Colonic mucosa (tissue), 4 donors: Measurements from ENCODE around the gene MRPL58. TPM values are rescaled to one million over a fixed set of nuclear protein-coding genes. Genes with fewer than 3 reads are reported as not detected.

Experiments
- DNase-seq: peaks from one replicate; pipeline ENCODE4 v3.0.0-alpha.2; 2020
- H3K27ac ChIP-seq: fragments of 200-600 bp; one replicate; pipeline ENCODE4 v1.8.0; 2021
- H3K27me3 ChIP-seq: fragments of 200-600 bp; one replicate; pipeline ENCODE4 v1.8.0; 2021
- H3K36me3 ChIP-seq: fragments of 200-600 bp; one replicate; pipeline ENCODE4 v1.8.0; 2021
- H3K4me1 ChIP-seq: fragments of 200-600 bp; one replicate; pipeline ENCODE4 v1.8.0; 2021; ENCODE audit warnings: mild to moderate bottlenecking
- H3K4me3 ChIP-seq: fragments of 200-600 bp; one replicate; pipeline ENCODE4 v1.8.0; 2021
- H3K9ac ChIP-seq, 2 donors: one replicate each; pipeline ENCODE4 v1.7.0; 2013; ENCODE audit warnings: control low read depth in 2 of 2, low read depth in 2 of 2, low read length in 2 of 2
- H3K9me3 ChIP-seq: fragments of 200-600 bp; one replicate; pipeline ENCODE4 v1.8.0; 2021
- intact Hi-C: fragments of 100-400 bp; cut with DNase I; formaldehyde crosslinking; loops from one replicate; pipeline ENCODE4 v1.14.1; 2022
- total RNA-seq, 2 donors: library from RNA; stranded (reverse); fragmentation: NEBNext Ultra II Directional in 1 of 2; extraction: Animal tissue kit (Norgen Biotek cat#: 25700) in 1 of 2; gene quantifications; one replicate each; pipeline ENCODE4 v1.2.1, GENCODE V29; 2021
- TF ChIP-seq, protein P1 (sequence below): fragments of 200-600 bp; IDR thresholded peaks from one replicate; pipeline ENCODE4 v1.8.0; 2022; ENCODE audit warnings: antibody characterized with exemption, mild to moderate bottlenecking
- donor health status: healthy.
- donor health status: DM: no; HTN: no; CAD: no.
- donor health status: DM: no; HTN: no; CAD: no.

Gene MRPL58
- total RNA-seq, 2 donors from 2014 or later, result 27.2 to 50.1 TPM

DNA sequence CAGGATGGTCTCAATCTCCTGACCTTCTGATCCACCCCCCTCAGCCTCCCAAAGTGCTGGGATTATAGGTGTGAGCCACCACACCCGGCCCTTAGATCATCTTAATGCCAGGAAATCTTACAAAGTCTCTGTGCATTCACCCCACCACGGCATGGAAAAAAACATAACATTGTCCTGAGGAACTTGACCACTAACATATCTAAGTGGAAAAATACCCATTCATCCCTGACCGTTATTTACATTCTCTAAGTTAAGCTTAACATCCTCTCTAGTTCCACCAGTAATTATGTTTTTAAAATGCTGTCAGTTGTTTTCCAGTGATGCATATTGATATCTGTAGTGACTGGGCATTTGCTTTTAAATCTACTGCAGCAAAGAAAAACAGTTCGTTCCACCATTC is 36.5 kb upstream of the MRPL58 start:
- no peak for DNase-seq
- H3K27ac ChIP-seq, result no peak overlapping the region
- intact Hi-C loops, result no loop called here

DNA sequence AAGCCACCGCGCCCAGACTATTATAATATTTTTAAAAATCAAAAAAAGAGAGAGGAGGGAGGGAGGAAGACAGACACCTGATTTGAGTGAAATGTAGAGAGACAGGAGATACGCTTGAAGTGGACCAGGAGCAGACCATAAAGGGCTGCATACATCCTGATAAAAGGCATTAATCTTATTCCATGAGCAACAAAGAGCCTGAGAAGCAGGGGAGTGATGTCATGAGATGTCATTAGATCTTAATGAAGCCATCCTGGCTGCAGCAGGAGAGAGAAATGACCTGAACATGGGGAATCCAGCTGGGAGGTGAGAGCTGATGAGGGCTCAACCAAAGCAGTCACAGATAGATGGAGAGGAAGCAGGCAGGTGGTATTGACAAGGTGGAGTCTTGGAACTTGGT is 34.7 kb upstream of the MRPL58 start:
- H3K4me1 ChIP-seq, result peaks cover 6% of the 10 kb centered on the region
- no peaks in the 10 kb centered on the region for H3K9me3 ChIP-seq
- no peak overlapping the region for H3K27ac ChIP-seq
- H3K9ac ChIP-seq, result no peak overlapping the region
- H3K4me3 ChIP-seq, result no peak overlapping the region
- DNase-seq, result no peak
- no peaks in the 10 kb centered on the region for H3K36me3 ChIP-seq
- H3K27me3 ChIP-seq, result no peaks in the 10 kb centered on the region
- intact Hi-C loops, result no loop called here
- TF ChIP-seq, protein P1, sequence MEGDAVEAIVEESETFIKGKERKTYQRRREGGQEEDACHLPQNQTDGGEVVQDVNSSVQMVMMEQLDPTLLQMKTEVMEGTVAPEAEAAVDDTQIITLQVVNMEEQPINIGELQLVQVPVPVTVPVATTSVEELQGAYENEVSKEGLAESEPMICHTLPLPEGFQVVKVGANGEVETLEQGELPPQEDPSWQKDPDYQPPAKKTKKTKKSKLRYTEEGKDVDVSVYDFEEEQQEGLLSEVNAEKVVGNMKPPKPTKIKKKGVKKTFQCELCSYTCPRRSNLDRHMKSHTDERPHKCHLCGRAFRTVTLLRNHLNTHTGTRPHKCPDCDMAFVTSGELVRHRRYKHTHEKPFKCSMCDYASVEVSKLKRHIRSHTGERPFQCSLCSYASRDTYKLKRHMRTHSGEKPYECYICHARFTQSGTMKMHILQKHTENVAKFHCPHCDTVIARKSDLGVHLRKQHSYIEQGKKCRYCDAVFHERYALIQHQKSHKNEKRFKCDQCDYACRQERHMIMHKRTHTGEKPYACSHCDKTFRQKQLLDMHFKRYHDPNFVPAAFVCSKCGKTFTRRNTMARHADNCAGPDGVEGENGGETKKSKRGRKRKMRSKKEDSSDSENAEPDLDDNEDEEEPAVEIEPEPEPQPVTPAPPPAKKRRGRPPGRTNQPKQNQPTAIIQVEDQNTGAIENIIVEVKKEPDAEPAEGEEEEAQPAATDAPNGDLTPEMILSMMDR, result no peak

More for the DNA sequence above, 36.5 kb upstream of the MRPL58 start:
- no peaks in the 10 kb centered on the region for H3K9me3 ChIP-seq
- H3K4me1 ChIP-seq, result peaks cover 4% of the 10 kb centered on the region
- H3K36me3 ChIP-seq, result no peaks in the 10 kb centered on the region
- TF ChIP-seq, protein P1, result no peak
- no peak overlapping the region for H3K4me3 ChIP-seq
- H3K9ac ChIP-seq, result no peak overlapping the region
- no peaks in the 10 kb centered on the region for H3K27me3 ChIP-seq

DNA sequence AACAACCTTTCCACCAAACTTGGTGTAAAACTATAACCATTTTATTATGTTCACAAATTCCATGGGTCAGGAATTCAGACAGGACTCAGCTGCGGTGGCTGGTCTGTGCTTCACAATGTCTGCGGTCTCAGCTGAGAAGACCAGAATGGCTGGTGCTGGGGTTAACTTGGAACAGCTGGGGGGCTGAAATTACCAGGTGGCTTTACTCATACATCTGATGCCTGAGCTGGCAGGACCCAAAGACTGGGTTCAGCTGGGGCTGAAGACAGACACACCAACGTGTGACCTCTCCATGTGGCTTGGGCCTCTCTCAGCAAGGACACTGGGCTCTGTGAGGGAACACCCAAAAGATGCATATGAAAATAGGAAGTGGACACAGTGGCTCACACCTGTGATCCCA is 34.2 kb upstream of the MRPL58 start:
- Histone ChIP-seq H3K4me1 (peaks cover 6% of the 10 kb centered on the region), H3K9me3 (no peaks in the 10 kb centered on the region), H3K27me3 (no peaks in the 10 kb centered on the region), H3K27ac (no peak overlapping the region), H3K4me3 (no peak overlapping the region), H3K36me3 (no peaks in the 10 kb centered on the region), H3K9ac (no peak overlapping the region)
- no peak for DNase-seq
- intact Hi-C loops, result no loop called here
- TF ChIP-seq, protein P1, result no peak

DNA sequence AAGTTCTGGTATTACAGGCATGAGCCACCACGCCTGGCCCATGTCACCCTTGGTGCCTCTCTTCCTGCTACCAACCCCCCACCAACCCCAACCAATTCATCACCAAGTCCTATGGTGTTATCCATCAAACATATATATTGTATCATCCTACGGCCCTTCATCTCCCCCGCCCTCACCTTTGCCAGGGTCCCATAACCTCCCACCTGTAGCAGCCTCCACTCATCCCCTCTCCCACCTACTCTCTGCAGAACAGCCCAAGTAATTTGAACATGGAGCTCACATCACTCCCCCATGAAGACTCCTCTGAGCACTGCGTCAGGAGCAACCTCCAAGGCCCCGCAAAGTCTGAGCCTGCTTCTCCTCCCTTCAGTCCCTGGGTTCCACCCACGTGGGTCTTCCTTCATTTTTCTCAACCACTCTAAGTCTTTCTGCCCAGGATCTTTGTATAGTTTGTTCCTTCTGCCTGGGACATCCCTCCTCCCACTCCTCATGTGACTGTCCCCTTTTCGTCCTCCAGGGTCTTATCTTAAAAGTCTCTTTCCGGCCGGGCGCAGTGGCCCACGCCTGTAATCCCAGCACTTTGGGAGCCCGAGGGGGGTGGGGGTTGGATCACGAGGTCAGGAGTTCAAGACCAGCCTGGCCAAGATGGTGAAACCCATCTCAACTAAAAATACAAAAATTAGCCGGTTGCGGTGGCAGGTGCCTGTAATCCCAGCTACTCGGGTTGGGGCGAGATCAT is 32.9 kb upstream of the MRPL58 start:
- no peak overlapping the region for H3K27ac ChIP-seq
- H3K4me1 ChIP-seq, result peaks cover 6% of the 10 kb centered on the region
- intact Hi-C loops, result no loop called here
- H3K4me3 ChIP-seq, result no peak overlapping the region
- no peak for DNase-seq
- H3K9me3 ChIP-seq, result no peaks in the 10 kb centered on the region
- H3K9ac ChIP-seq, result no peak overlapping the region
- TF ChIP-seq, protein P1, result no peak
- no peaks in the 10 kb centered on the region for H3K36me3 ChIP-seq
- no peaks in the 10 kb centered on the region for H3K27me3 ChIP-seq

DNA sequence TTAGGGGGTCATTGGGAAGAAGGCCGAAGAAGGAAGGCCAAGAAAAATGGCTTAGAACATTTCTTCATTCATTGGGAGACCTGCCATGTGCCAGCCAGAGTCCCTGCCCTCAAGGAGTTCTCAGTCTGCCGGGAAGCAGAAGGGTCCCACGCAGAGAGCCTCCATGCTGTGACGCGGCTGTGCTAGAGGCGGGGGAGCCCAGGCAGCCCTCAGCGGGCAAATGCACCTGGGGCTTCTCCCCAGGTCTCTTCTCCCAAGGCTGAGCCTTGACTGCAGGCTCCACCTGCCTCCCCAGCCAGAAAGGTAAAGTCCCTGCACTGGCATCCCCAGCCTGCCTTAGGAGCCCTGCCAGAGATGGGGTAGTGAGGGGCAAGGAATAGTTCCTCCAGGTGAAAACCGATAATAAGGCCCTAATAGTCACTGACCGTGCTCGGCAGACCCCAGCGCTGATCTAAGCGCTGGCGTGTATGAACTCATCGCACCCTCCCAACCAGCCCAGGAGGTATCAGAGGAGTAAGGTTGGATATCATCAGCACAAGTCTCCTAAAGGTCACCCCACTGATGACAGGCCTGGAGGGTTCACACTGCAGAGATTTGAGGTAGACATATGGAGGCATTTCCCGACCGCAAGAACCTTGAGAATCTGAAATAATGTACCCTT is 31.0 kb upstream of the MRPL58 start:
- intact Hi-C loops, result no loop called here
- Histone ChIP-seq H3K27ac (peak overlapping the region; percentile 66), H3K9me3 (no peaks in the 10 kb centered on the region), H3K36me3 (no peaks in the 10 kb centered on the region), H3K9ac (peak overlapping the region; percentile 85 to 91), H3K4me1 (peaks cover 6% of the 10 kb centered on the region), H3K4me3 (peak overlapping the region; percentile 53), H3K27me3 (no peaks in the 10 kb centered on the region)
- DNase-seq, result no peak
- TF ChIP-seq, protein P1, result no peak
